HepG2 (cell line): ENCODE data around the gene TSNAXIP1. TPM values are rescaled to one million over a fixed set of nuclear protein-coding genes. Genes with fewer than 3 reads are reported as not detected.

Source experiments
- ARID2 ChIP-seq: sonication (generic); formaldehyde crosslinking; IDR thresholded peaks from 2 replicates; pipeline ENCODE4 v1.8.1; 2022; ENCODE audit warnings: mild to moderate bottlenecking, missing genetic modification reagents, borderline replicate concordance
- BCLAF1 ChIP-seq: fragments of 450-650 bp; IDR thresholded peaks from 2 replicates; pipeline ENCODE4 v1.6.1; 2017; ENCODE audit warnings: mild to moderate bottlenecking
- CEBPG ChIP-seq: IDR thresholded peaks from 2 replicates; pipeline ENCODE4 v1.6.1; 2016
- HCFC1 ChIP-seq: fragments of 150-350 bp; IDR thresholded peaks from 2 replicates; pipeline ENCODE4 v1.6.1; 2014; ENCODE audit warnings: low read depth, low read length
- HNF4G ChIP-seq, 2 experiments: sonication (generic) in 1 of 2; formaldehyde crosslinking in 1 of 2; IDR thresholded peaks; 2 replicates each; pipeline versions ENCODE4 v1.4.0 to v1.6.1; 2011 to 2020; ENCODE audit warnings: borderline replicate concordance in 2 of 2, low read depth in 2 of 2, mild to moderate bottlenecking in 2 of 2, low read length in 1 of 2, missing genetic modification reagents in 1 of 2, moderate library complexity in 1 of 2
- KLF16 ChIP-seq, 2 experiments: sonication (generic) in 1 of 2; formaldehyde crosslinking in 1 of 2; IDR thresholded peaks; 2 replicates each; pipeline versions ENCODE4 v1.6.1 to v1.8.0; 2016 to 2023; ENCODE audit warnings: missing genetic modification reagents in 2 of 2, missing compliant biosample characterization in 1 of 2
- MTERF4 ChIP-seq: sonication (generic); formaldehyde crosslinking; IDR thresholded peaks from 2 replicates; pipeline ENCODE4 v1.8.0; 2023; ENCODE audit warnings: mild to moderate bottlenecking, missing genetic modification reagents
- MYPOP ChIP-seq: sonication (generic); formaldehyde crosslinking; IDR thresholded peaks from 2 replicates; pipeline ENCODE4 v1.8.1; 2023; ENCODE audit warnings: mild to moderate bottlenecking, moderate library complexity, missing genetic modification reagents
- NFE2L1 ChIP-seq: sonication (generic); formaldehyde crosslinking; IDR thresholded peaks from 2 replicates; pipeline ENCODE4 v1.4.0; 2020; ENCODE audit warnings: missing genetic modification reagents, mild to moderate bottlenecking, borderline replicate concordance
- RARA ChIP-seq: IDR thresholded peaks from 2 replicates; pipeline ENCODE4 v1.6.1; 2016; ENCODE audit warnings: missing genetic modification reagents, missing compliant biosample characterization
- REXO4 ChIP-seq: sonication (generic); formaldehyde crosslinking; IDR thresholded peaks from 2 replicates; pipeline ENCODE4 v1.8.0; 2022; ENCODE audit warnings: missing genetic modification reagents, mild to moderate bottlenecking, borderline replicate concordance
- SKI ChIP-seq: fragments of 450-650 bp; IDR thresholded peaks from one replicate; pipeline ENCODE4 v1.6.1; 2018; ENCODE audit warnings: mild to moderate bottlenecking; ENCODE audit not compliant: partially characterized antibody
- SMAD9 ChIP-seq: sonication (generic); formaldehyde crosslinking; IDR thresholded peaks from 2 replicates; pipeline ENCODE4 v1.5.1; 2020; ENCODE audit warnings: mild to moderate bottlenecking, missing genetic modification reagents
- YEATS2 ChIP-seq: sonication (generic); formaldehyde crosslinking; IDR thresholded peaks from 2 replicates; pipeline ENCODE4 v1.4.0; 2020; ENCODE audit warnings: missing genetic modification reagents, borderline replicate concordance
- ZNF225 ChIP-seq: sonication (generic); formaldehyde crosslinking; IDR thresholded peaks from 2 replicates; pipeline ENCODE4 v1.4.0; 2020; ENCODE audit warnings: mild to moderate bottlenecking, missing genetic modification reagents
- ZNF546 ChIP-seq: sonication (generic); formaldehyde crosslinking; conservative IDR thresholded peaks from 2 replicates; pipeline ENCODE4 v1.8.1; 2023; ENCODE audit warnings: mild to moderate bottlenecking, missing genetic modification reagents
- ZNF678 ChIP-seq: sonication (generic); formaldehyde crosslinking; IDR thresholded peaks from 2 replicates; pipeline ENCODE4 v1.4.0; 2020; ENCODE audit warnings: mild to moderate bottlenecking, missing genetic modification reagents
- polyA plus RNA-seq, 8 experiments: library from polyadenylated mRNA; depleted of rRNA in 3 of 8; stranded (reverse) in 7 of 8; unstranded in 1 of 8; fragments of >200 nt; fragmentation: Illumina TruSeq in 4 of 8; extraction: Trizol in 4 of 8; gene quantifications; 2 replicates each; pipeline versions ENCODE4 v1.2.1 to v1.2.3, GENCODE V29; 2011 to 2016; ENCODE audit warnings: low read depth in 4 of 8, missing spikeins in 1 of 8, mixed read lengths in 1 of 8; ENCODE audit not compliant: insufficient read depth in 1 of 8
- total RNA-seq, 5 experiments: library from RNA; depleted of rRNA; stranded (reverse); fragments of >200 nt; fragmentation: Illumina TruSeq; extraction: Trizol; gene quantifications; 2 replicates each; pipeline ENCODE4 v1.2.3, GENCODE V29; 2016; ENCODE audit warnings: low read depth in 1 of 5
- TF ChIP-seq, protein P1 (sequence below): sonication (generic); formaldehyde crosslinking; IDR thresholded peaks from 2 replicates; pipeline ENCODE4 v1.8.1; 2023; ENCODE audit warnings: mild to moderate bottlenecking, inconsistent platforms, moderate library complexity, missing genetic modification reagents, borderline replicate concordance
- TF ChIP-seq, protein P2 (sequence below): sonication (generic); formaldehyde crosslinking; IDR thresholded peaks from 2 replicates; pipeline ENCODE4 v1.5.0; 2020; ENCODE audit warnings: mild to moderate bottlenecking, missing genetic modification reagents

The TSNAXIP1 gene
- total and polyA plus RNA-seq, 2 of the 13 experiments (the other 11 are each of a cell fraction or from before 2014, with no cell fraction given) = 0.37 to 0.86 TPM

DNA sequence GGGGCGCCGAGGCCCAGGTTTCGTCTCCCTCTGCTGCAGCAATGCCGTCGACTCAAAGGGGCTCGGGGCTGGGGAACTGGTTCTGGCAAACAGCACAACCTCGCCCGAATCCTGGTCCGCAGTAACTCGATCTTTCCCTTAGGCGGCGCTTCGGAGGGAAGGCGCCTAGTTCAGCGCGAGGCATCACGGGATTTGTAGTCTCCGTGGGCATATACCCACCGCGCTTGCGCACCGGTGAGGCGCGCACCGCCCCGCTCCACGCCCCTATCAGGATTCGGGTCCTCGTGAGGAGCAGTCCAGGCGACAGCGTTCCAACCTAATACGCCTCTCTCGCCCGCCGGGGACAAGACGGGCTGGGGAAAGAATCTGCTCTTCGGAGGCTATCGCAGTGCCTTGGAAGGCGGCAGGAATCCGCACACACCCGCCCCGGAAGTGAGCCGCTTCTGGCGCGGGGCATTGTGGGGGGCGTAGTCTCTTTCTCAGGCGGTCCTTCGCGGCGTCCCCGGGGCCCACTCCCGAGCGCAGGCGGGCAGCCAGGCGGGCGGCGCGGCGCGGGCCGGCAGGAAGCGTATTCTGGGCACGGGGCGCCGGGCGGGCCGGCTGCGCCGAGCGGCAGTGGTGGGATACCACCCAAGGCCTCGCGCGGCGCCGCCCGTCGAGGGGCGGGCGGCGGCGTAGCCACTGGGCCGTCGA is 35.3 kb downstream of the TSNAXIP1 start, which contains the start of gene THAP11 (continued):
- TF ChIP-seq MTERF4 (peak; percentile 90), ZNF225 (CRISPR knock-in tag) (peak; percentile 70; the same call in 1 of the 2 replicates), CEBPG (0 out of 2 replicates have a peak, but pooled peaks have one; percentile 23), REXO4 (CRISPR knock-in tag) (no peak), SKI (peak; percentile 47), KLF16 (CRISPR knock-in tag; IDR thresholded peaks at IDR 0.05) (peak in 1 of 2 experiments; percentile 78; a peak in 2 of 4 replicates), ZNF546 (no peak), BCLAF1 (no peak), MYPOP (CRISPR knock-in tag) (no peak), HNF4G (IDR thresholded peaks at IDR 0.05; ENCODE audit: borderline replicate concordance, low read depth, low read length) (peak; percentile 46; the same call in 1 of the 2 replicates), HNF4G (CRISPR knock-in tag; IDR thresholded peaks at IDR 0.05; ENCODE audit: borderline replicate concordance, low read depth) (no peak; the same call in 1 of the 2 replicates), ARID2 (peak; percentile 79; the same call in 1 of the 2 replicates), NFE2L1 (CRISPR knock-in tag) (no peak), YEATS2 (CRISPR knock-in tag) (peak; percentile 84; the same call in 1 of the 2 replicates), SMAD9 (no peak; the same call in 1 of the 2 replicates), ZNF678 (no peak), RARA (CRISPR knock-in tag) (0 out of 2 replicates have a peak, but pooled peaks have one; percentile 12), HCFC1 (peak; percentile 95)
- TF ChIP-seq, protein P1, sequence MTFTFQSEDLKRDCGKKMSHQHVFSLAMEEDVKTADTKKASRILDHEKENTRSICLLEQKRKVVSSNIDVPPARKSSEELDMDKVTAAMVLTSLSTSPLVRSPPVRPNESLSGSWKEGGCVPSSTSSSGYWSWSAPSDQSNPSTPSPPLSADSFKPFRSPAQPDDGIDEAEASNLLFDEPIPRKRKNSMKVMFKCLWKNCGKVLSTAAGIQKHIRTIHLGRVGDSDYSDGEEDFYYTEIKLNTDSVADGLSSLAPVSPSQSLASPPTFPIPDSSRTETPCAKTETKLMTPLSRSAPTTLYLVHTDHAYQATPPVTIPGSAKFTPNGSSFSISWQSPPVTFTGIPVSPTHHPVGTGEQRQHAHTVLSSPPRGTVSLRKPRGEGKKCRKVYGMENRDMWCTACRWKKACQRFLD (CRISPR knock-in tag) = no peak
- TF ChIP-seq, protein P2, sequence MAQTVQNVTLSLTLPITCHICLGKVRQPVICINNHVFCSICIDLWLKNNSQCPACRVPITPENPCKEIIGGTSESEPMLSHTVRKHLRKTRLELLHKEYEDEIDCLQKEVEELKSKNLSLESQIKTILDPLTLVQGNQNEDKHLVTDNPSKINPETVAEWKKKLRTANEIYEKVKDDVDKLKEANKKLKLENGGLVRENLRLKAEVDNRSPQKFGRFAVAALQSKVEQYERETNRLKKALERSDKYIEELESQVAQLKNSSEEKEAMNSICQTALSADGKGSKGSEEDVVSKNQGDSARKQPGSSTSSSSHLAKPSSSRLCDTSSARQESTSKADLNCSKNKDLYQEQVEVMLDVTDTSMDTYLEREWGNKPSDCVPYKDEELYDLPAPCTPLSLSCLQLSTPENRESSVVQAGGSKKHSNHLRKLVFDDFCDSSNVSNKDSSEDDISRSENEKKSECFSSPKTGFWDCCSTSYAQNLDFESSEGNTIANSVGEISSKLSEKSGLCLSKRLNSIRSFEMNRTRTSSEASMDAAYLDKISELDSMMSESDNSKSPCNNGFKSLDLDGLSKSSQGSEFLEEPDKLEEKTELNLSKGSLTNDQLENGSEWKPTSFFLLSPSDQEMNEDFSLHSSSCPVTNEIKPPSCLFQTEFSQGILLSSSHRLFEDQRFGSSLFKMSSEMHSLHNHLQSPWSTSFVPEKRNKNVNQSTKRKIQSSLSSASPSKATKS = 0 out of 2 replicates have a peak, but pooled peaks have one; percentile 50
